ENCODE results near the gene ADGRG3. TPM values are rescaled to one million over a fixed set of nuclear protein-coding genes. Genes with fewer than 3 reads are reported as not detected.

The ADGRG3 gene
- total and polyA plus RNA-seq, 2 experiments from 2014 or later: not detected

- no peak overlapping the region for H3K4me2 ChIP-seq
- peaks cover 7% of the 10 kb centered on the region for H3K4me1 ChIP-seq (ENCODE audit: insufficient read depth)
- H3K4me3 ChIP-seq: no peak overlapping the region
- no peak overlapping the region for H3K4me3 Mint-ChIP-seq
- no peak overlapping the region for H3K27ac Mint-ChIP-seq
- peaks cover 30% of the 10 kb centered on the region for H3K4me1 Mint-ChIP-seq
- peaks cover 5% of the 10 kb centered on the region for H3K27me3 Mint-ChIP-seq (ENCODE audit: insufficient read depth, low read depth, poor library complexity)
- H3K9me3 Mint-ChIP-seq: no peaks in the 10 kb centered on the region
- H3F3A ChIP-seq (replicated peaks; ENCODE audit: low read depth): no peaks in the 10 kb centered on the region
- TF ChIP-seq ZNF114 (CRISPR knock-in tag; IDR thresholded peaks at IDR 0.05): no peak
- TF ChIP-seq, protein P1, sequence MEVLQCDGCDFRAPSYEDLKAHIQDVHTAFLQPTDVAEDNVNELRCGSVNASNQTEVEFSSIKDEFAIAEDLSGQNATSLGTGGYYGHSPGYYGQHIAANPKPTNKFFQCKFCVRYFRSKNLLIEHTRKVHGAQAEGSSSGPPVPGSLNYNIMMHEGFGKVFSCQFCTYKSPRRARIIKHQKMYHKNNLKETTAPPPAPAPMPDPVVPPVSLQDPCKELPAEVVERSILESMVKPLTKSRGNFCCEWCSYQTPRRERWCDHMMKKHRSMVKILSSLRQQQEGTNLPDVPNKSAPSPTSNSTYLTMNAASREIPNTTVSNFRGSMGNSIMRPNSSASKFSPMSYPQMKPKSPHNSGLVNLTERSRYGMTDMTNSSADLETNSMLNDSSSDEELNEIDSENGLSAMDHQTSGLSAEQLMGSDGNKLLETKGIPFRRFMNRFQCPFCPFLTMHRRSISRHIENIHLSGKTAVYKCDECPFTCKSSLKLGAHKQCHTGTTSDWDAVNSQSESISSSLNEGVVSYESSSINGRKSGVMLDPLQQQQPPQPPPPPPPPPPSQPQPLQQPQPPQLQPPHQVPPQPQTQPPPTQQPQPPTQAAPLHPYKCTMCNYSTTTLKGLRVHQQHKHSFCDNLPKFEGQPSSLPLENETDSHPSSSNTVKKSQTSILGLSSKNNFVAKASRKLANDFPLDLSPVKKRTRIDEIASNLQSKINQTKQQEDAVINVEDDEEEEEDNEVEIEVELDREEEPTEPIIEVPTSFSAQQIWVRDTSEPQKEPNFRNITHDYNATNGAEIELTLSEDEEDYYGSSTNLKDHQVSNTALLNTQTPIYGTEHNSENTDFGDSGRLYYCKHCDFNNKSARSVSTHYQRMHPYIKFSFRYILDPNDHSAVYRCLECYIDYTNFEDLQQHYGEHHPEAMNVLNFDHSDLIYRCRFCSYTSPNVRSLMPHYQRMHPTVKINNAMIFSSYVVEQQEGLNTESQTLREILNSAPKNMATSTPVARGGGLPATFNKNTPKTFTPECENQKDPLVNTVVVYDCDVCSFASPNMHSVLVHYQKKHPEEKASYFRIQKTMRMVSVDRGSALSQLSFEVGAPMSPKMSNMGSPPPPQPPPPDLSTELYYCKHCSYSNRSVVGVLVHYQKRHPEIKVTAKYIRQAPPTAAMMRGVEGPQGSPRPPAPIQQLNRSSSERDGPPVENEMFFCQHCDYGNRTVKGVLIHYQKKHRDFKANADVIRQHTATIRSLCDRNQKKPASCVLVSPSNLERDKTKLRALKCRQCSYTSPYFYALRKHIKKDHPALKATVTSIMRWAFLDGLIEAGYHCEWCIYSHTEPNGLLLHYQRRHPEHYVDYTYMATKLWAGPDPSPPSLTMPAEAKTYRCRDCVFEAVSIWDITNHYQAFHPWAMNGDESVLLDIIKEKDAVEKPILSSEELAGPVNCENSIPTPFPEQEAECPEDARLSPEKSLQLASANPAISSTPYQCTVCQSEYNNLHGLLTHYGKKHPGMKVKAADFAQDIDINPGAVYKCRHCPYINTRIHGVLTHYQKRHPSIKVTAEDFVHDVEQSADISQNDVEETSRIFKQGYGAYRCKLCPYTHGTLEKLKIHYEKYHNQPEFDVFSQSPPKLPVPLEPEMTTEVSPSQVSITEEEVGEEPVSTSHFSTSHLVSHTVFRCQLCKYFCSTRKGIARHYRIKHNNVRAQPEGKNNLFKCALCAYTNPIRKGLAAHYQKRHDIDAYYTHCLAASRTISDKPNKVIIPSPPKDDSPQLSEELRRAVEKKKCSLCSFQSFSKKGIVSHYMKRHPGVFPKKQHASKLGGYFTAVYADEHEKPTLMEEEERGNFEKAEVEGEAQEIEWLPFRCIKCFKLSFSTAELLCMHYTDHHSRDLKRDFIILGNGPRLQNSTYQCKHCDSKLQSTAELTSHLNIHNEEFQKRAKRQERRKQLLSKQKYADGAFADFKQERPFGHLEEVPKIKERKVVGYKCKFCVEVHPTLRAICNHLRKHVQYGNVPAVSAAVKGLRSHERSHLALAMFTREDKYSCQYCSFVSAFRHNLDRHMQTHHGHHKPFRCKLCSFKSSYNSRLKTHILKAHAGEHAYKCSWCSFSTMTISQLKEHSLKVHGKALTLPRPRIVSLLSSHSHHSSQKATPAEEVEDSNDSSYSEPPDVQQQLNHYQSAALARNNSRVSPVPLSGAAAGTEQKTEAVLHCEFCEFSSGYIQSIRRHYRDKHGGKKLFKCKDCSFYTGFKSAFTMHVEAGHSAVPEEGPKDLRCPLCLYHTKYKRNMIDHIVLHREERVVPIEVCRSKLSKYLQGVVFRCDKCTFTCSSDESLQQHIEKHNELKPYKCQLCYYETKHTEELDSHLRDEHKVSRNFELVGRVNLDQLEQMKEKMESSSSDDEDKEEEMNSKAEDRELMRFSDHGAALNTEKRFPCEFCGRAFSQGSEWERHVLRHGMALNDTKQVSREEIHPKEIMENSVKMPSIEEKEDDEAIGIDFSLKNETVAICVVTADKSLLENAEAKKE (CRISPR knock-in tag; IDR thresholded peaks at IDR 0.05): no peak
- no peak for TF ChIP-seq NANOG (IDR thresholded peaks at IDR 0.05; ENCODE audit: borderline replicate concordance)
- TF ChIP-seq CTCF (conservative IDR thresholded peaks at IDR 0.05; ENCODE audit: low read depth in 2 of 2): no peak
- no peak for TF ChIP-seq ZNF331 (CRISPR knock-in tag; IDR thresholded peaks at IDR 0.05; ENCODE audit: low read depth)
- H3K79me2 ChIP-seq (replicated peaks; ENCODE audit: insufficient read depth): no peaks in the 10 kb centered on the region
- H3K36me3 Mint-ChIP-seq (ENCODE audit: low read depth): no peaks in the 10 kb centered on the region
- no peaks in the 10 kb centered on the region for H4K20me1 ChIP-seq (replicated peaks; ENCODE audit: insufficient read depth)
- no peaks in the 10 kb centered on the region for H3K36me3 ChIP-seq (ENCODE audit: insufficient read depth)
- DNase-seq (ENCODE audit: low spot score) (no peak), ATAC-seq (no peak)
- H2AFZ ChIP-seq: no peak overlapping the region
- no peaks in the 10 kb centered on the region for H3K9me2 ChIP-seq (ENCODE audit: insufficient read depth)
- no peak overlapping the region for H3K27ac ChIP-seq (ENCODE audit: low read depth)
- no peaks in the 10 kb centered on the region for H3K27me3 ChIP-seq (ENCODE audit: insufficient read depth)
These were observed 12.8 kb downstream of the ADGRG3 start for GRCh38 chr16:57680842-57681375.

Measured in GM23338 (cell line).